DMS153 treated with DMSO at 0.1 percent for 48 hours (cell line): Measurements from ENCODE around the gene TULP4.

Source experiments
- DNase-seq: peaks from one replicate; lab custom pipeline; 2025; ENCODE audit not compliant: unreplicated experiment; lab: John Stamatoyannopoulos, UW

The TULP4 gene

DNA sequence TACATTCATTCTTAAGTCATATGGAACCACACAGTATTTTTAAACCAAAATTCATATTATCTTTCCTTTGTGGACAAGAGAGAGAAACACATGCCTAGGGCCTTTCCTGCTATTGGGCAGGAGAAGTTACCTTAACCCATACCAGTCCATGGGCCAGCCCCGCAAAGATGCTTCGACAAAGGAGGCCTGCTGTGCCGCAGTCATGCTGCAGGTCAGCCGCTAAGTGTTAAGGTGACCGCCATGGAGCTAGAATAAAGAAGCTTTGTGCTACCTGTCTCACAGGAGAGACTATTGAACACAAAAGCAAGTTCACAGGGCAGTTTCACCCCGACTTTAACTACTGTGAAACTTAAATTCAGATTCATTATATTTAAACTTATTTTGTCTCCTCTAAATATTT lies 185.4 kb downstream of the TULP4 start:
- no peak for DNase-seq

DNA sequence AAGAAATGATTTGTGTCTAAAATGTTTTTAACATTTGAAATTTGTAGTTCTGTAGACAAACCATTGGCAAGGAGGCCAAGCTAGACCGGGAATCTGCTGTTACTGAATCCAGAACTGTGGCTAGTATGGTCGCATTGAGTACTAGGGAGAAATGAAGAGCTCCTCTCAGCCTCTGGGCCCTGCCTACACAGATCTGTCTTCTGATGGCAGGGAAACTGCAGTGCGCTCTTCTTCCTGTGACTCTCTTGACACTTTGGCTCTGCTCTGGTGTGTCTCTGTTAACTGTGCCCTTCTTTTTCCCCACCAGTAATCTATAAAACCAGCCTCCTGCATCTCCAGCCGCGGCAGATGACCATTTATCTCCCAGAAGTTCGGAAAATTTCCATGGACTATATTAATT lies 186.1 kb downstream of the TULP4 start:
- no peak for DNase-seq

DNA sequence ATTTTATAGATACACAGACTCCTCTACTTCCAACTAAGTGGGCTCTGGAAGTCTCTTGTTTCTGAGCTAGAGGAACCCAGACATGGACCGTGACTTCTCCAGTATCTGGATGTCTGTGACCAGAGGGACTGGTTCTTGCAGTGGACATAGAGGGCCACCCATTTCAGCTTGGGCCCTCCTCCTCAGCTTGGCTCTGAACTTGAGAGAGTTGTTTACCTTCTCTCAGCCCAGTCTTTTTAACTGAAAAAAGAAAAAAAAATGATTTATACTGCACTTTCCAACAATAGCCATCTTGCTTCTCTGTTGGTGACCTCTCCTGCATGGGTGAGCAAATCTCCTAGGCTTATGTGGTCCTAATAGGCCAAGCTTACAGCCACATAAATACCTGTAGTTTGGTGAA lies 187.3 kb downstream of the TULP4 start:
- no peak for DNase-seq

- no peak for DNase-seq
Observed at GRCh38 chr6:158500016-158500735, 187.9 kb downstream of the TULP4 start.

DNA sequence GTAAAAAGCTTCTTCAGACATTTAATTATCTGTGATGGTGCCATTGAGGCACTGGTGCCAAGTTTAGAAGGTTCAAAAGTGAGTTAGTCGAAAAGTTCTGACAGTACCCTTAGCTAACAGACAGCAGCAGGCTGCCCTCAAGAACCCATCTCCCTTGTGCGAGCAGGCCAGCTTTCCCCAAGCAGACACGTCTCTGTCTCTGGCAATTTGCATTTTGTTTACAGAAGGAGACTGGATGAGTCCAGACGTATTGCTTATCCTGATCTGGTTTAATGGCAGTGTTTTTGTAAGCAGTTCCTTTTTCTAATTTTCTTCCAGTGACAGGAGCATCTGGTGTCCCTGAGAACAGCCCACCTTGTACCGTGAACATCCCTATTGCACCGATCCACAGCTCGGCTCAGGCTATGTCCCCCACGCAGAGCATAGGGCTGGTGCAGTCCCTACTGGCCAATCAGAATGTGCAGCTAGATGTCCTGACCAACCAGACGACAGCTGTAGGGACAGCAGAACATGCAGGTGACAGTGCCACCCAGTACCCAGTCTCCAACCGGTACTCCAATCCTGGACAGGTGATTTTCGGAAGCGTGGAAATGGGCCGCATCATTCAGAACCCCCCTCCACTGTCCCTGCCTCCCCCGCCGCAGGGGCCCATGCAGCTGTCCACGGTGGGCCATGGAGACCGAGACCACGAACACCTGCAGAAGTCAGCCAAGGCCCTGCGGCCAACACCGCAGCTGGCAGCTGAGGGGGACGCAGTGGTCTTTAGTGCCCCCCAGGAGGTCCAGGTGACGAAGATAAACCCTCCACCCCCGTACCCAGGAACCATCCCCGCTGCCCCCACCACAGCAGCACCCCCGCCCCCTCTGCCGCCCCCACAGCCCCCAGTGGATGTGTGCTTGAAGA lies 189.3 kb downstream of the TULP4 start:
- no peak for DNase-seq

DNA sequence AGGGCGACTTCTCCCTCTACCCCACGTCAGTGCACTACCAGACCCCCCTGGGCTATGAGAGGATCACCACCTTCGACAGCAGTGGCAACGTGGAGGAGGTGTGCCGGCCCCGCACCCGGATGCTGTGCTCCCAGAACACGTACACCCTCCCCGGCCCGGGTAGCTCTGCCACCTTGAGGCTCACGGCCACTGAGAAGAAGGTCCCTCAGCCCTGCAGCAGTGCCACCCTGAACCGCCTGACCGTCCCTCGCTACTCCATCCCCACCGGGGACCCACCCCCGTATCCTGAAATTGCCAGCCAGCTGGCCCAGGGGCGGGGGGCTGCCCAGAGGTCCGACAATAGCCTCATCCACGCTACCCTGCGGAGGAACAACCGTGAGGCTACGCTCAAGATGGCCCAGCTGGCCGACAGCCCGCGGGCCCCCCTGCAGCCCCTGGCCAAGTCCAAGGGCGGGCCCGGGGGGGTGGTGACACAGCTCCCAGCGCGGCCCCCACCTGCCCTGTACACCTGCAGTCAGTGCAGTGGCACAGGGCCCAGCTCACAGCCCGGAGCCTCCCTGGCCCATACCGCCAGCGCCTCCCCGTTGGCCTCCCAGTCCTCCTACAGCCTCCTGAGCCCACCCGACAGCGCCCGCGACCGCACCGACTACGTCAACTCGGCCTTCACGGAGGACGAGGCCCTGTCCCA lies 190.1 kb downstream of the TULP4 start:
- DNase-seq = no peak

- no peak for DNase-seq
Observed at GRCh38 chr6:158503222-158503621, 191.0 kb downstream of the TULP4 start.

GRCh38 chr6:158503846-158504245 lies 191.6 kb downstream of the TULP4 start:
- DNase-seq = no peak

- DNase-seq = no peak
Observed at GRCh38 chr6:158505194-158505593, 192.9 kb downstream of the TULP4 start.

DNA sequence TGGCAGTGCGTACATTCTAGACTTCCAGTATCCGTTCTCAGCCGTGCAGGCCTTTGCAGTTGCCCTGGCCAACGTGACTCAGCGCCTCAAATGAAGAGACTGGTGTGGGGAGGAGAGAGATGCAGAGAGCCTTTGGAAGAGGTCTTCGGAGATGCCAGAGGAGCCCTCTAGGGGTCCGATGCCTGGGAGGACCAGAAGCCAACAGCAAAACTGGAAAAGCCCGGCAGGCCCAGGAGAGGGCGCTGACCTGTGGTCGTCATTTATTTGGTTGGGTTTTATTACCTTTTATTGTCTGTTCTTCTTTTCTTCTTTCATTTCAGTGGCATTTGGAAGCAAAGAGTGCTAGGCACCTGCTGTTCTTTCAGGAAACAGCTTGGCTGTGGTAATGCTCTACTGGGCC lies 194.3 kb downstream of the TULP4 start:
- no peak for DNase-seq

DNA sequence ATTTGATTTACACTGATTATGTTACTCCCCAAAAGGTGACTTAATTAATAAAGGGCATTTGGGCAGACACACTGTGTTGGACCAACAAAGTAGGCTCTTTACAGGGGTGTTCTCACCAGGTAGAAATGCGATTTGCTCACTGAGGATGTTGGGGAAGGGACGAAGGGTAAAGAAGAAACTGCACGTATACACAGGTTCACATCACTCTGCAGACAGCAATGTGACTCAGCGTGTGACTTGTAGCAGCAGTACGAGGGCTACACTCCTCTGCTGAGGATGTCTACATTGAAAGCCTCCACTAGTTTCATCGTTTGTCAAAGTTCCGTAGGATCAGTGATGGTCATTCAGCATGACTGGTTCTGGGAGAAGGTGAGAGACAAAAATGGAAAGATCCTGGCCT lies 194.9 kb downstream of the TULP4 start:
- DNase-seq = no peak

DNA sequence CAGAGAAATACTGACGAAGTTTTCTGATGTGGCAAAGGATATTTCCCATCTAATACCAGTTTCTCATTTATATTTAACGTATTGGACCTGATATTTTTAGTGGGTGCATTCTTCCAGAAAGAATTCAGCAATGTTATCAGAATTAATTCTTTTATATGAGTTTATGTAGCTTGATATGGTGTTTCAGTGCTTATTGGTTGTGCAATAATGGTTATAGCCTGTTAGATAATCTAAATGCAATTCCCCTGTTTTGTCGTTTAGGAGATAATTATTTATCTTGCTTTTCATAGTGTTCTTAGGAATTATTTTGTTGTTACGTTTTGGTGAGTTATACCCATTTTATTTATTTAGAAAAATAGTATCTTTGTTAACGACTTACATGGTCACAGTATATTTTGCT lies 196.2 kb downstream of the TULP4 start:
- no peak for DNase-seq

DNA sequence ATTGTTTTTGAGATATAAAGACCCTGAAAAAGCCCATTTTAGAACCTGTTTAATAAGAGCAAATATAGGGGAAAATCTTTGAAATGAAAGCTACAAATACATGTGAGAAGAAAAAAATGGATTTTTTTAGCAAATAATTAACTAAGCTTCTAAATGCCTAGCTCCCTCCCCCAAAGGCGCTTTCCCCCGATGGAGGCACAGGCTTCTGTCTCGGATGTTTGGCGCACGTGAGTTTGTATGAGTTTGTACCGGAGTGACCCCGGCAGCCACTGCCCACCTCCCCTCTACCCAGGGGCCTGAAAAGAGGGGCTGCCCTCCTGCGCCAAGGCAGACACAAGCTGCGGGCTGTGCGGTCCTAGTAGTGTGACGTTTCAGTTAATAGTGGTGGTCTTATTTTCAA lies 197.2 kb downstream of the TULP4 start:
- no peak for DNase-seq

- DNase-seq = no peak
Observed at GRCh38 chr6:158512809-158513208, 200.5 kb downstream of the TULP4 start.

- no peak for DNase-seq
Observed at GRCh38 chr6:158514176-158514575, 201.9 kb downstream of the TULP4 start.

- no peak for DNase-seq
Observed at GRCh38 chr6:158514991-158515390, 202.7 kb downstream of the TULP4 start.

GRCh38 chr6:158516098-158516497 lies 203.8 kb downstream of the TULP4 start:
- DNase-seq = no peak

DNA sequence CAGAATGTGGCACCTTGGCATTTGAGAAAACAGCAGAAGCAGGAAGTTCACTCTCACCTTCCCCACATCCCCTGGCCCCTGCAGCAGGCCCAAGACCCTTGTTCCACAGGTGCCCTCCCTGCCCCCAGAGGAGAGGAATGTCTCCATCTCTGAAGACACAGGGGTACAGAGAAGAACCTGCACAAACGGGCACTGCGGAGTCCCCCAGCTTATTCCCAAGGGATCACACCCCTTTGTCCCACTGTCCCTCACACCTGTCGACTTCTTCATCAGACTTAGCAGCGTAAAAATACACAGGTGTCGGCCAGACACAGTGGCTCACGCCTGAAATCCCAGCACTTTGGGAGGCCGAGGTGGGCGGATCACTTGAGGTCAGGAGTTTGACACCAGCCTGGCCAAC lies 204.8 kb downstream of the TULP4 start:
- DNase-seq = no peak

- DNase-seq = peak; percentile 47
Observed at GRCh38 chr6:158517581-158517980, 205.3 kb downstream of the TULP4 start.

- DNase-seq = peak; percentile 84
Observed at GRCh38 chr6:158518191-158519127, 206.2 kb downstream of the TULP4 start.

DNA sequence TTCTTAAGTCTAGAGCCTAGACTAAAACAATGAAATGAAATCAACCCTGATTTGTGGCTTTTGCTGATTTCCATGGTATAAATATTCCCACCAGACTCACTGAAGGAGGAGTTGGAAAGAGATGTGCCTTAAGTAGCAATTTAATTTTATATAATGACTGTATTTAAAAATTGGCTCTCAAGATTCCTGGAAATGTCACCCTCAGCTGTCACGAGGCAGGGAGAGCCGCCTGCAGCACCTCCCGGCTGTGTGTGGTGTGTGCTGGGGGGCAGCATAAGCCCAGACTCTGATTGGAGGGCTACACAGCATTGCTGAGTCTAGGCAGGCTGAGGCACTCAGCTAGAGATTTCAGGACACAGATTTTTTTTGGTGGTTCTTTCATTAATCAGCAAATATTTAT lies 207.0 kb downstream of the TULP4 start:
- DNase-seq = no peak
